PC-3 (cell line): ENCODE results near the gene C1GALT1. TPM values are rescaled to one million over a fixed set of nuclear protein-coding genes. Genes with fewer than 3 reads are reported as not detected.

Experiments used
- ATAC-seq: fragments of 200-7000 bp; cut with Tn5 transposase; 2 replicates; pipeline ENCODE4 v1.9.1; 2020; ENCODE audit warnings: mild to moderate bottlenecking, moderate library complexity
- BruUV-seq: library from RNA; stranded (reverse); fragments of 400-500 nt; replicated peaks from 2 replicates; lab custom pipeline; 2021; lab: Mats Ljungman, UMichigan
- CTCF ChIA-PET: fragments of 300-600 bp; sonication (Branson Sonifier 250); formaldehyde crosslinking; loops from one replicate; lab custom pipeline; 2022; ENCODE audit warnings: antibody characterized with exemption; lab: Charles Lee
- POLR2A ChIA-PET: fragments of 300-600 bp; sonication (Branson Sonifier 250); formaldehyde crosslinking; loops from one replicate; lab custom pipeline; 2022; ENCODE audit warnings: antibody characterized with exemption; ENCODE audit not compliant: unreplicated experiment; lab: Charles Lee
- DNase-seq: peaks from one replicate; pipeline ENCODE4 v3.0.0-alpha.2; 2015
- H2AFZ ChIP-seq: fragments of 300-600 bp; sonication (generic); 2 replicates; pipeline ENCODE4 v1.6.0; 2016; ENCODE audit warnings: antibody characterized with exemption, low read length
- H3F3A ChIP-seq: fragments of 300-600 bp; sonication (generic); one replicate; pipeline ENCODE4 v1.6.0; 2017; ENCODE audit warnings: antibody characterized with exemption, low read length, control low read depth, mild to moderate bottlenecking; ENCODE audit not compliant: unreplicated experiment
- H3K27ac ChIP-seq: fragments of 300-600 bp; sonication (generic); 2 replicates; pipeline ENCODE4 v1.5.1; 2016; ENCODE audit warnings: mild to moderate bottlenecking, low read length
- H3K27me3 ChIP-seq: fragments of 300-600 bp; sonication (generic); 2 replicates; pipeline ENCODE4 v1.6.1; 2016; ENCODE audit warnings: low read length, mixed read lengths
- H3K36me3 ChIP-seq: fragments of 300-600 bp; sonication (generic); 2 replicates; pipeline ENCODE4 v1.6.1; 2016; ENCODE audit warnings: low read depth, mixed run types, low read length, mixed read lengths
- H3K4me1 ChIP-seq: fragments of 300-600 bp; sonication (generic); 2 replicates; pipeline ENCODE4 v1.5.1; 2016; ENCODE audit warnings: low read length; ENCODE audit not compliant: insufficient read depth
- H3K4me2 ChIP-seq: fragments of 300-600 bp; sonication (generic); 2 replicates; pipeline ENCODE4 v1.6.0; 2016; ENCODE audit warnings: low read length
- H3K4me3 ChIP-seq: fragments of 300-600 bp; sonication (generic); 2 replicates; pipeline ENCODE4 v1.5.1; 2016; ENCODE audit warnings: mild to moderate bottlenecking, low read length, mixed read lengths
- H3K79me2 ChIP-seq: fragments of 300-600 bp; sonication (generic); 2 replicates; pipeline ENCODE4 v1.6.1; 2017; ENCODE audit warnings: low read length, mixed read lengths
- H3K9ac ChIP-seq: fragments of 300-600 bp; sonication (generic); 2 replicates; pipeline ENCODE4 v1.6.0; 2016; ENCODE audit warnings: mild to moderate bottlenecking, low read length
- H3K9me2 ChIP-seq: fragments of 300-600 bp; sonication (generic); replicated peaks from 2 replicates; pipeline ENCODE4 v1.6.1; 2016; ENCODE audit warnings: mixed run types, low read length, mixed read lengths
- H3K9me3 ChIP-seq: fragments of 300-600 bp; sonication (generic); 2 replicates; pipeline ENCODE4 v1.6.1; 2016; ENCODE audit warnings: low read length, mixed read lengths
- H4K20me1 ChIP-seq: fragments of 300-600 bp; sonication (generic); 2 replicates; pipeline ENCODE4 v1.6.1; 2016; ENCODE audit warnings: low read length, mixed read lengths
- CTCF ChIP-seq: fragments of 300-600 bp; sonication (generic); conservative IDR thresholded peaks from 2 replicates; pipeline ENCODE4 v1.5.1; 2017; ENCODE audit warnings: antibody characterized with exemption, low read depth, mild to moderate bottlenecking, low read length
- EZH2 ChIP-seq: fragments of 300-600 bp; sonication (generic); IDR thresholded peaks from one replicate; pipeline ENCODE4 v1.6.1; 2017; ENCODE audit warnings: antibody characterized with exemption, mild to moderate bottlenecking, low read length; ENCODE audit not compliant: unreplicated experiment
- EZH2phosphoT487 ChIP-seq: fragments of 300-600 bp; sonication (generic); IDR thresholded peaks from 2 replicates; pipeline ENCODE4 v1.6.1; 2018; ENCODE audit warnings: mild to moderate bottlenecking, antibody characterized with exemption, low read length, borderline replicate concordance
- intact Hi-C: fragments of 100-400 bp; cut with micrococcal nuclease; formaldehyde crosslinking; loops from 2 replicates; pipeline ENCODE4 v1.9.0; 2023
- total RNA-seq: library from RNA; depleted of rRNA; stranded (reverse); fragments of >200 nt; gene quantifications from 2 replicates; pipeline ENCODE4 v1.2.3, GENCODE V29; 2014

C1GALT1 gene
- total RNA-seq, 1 experiment from 2014 or later: 32.3 TPM

- H4K20me1 ChIP-seq: no peaks in the 10 kb centered on the region
- DNase-seq (no peak), ATAC-seq (no peak)
- ChIA-PET POLR2A (no interaction called here), CTCF (no interaction called here)
- H2AFZ ChIP-seq: no peak overlapping the region
- H3K4me3 ChIP-seq: no peak overlapping the region
- no peaks in the 10 kb centered on the region for H3K27me3 ChIP-seq
- no peaks in the 10 kb centered on the region for H3K4me1 ChIP-seq
- no peaks in the 10 kb centered on the region for H3K79me2 ChIP-seq
- no peaks in the 10 kb centered on the region for H3K9me3 ChIP-seq
- TF ChIP-seq EZH2 (no peak), EZH2phosphoT487 (no peak), CTCF (no peak)
- no peak overlapping the region for H3K9ac ChIP-seq
- no TSS peak for BruUV-seq
- no peak overlapping the region for H3K27ac ChIP-seq
- no peaks in the 10 kb centered on the region for H3K36me3 ChIP-seq
- intact Hi-C loops: no loop called here
- H3K9me2 ChIP-seq: no peaks in the 10 kb centered on the region
- no peak overlapping the region for H3K4me2 ChIP-seq
- H3F3A ChIP-seq: no peaks in the 10 kb centered on the region
Measured at GRCh38 chr7:7292608-7293007, 110.3 kb downstream of the C1GALT1 start.

GRCh38 chr7:7293092-7293491 lies 110.7 kb downstream of the C1GALT1 start:
- no peak for TF ChIP-seq CTCF
- TF ChIP-seq EZH2: no peak
- no peak for TF ChIP-seq EZH2phosphoT487
- Histone ChIP-seq H3K79me2 (no peaks in the 10 kb centered on the region), H3K4me2 (no peak overlapping the region), H3K36me3 (no peaks in the 10 kb centered on the region), H3K4me3 (no peak overlapping the region), H3F3A (no peaks in the 10 kb centered on the region), H4K20me1 (no peaks in the 10 kb centered on the region), H3K9me3 (no peaks in the 10 kb centered on the region), H3K9me2 (no peaks in the 10 kb centered on the region), H2AFZ (no peak overlapping the region), H3K4me1 (no peaks in the 10 kb centered on the region), H3K9ac (no peak overlapping the region), H3K27me3 (no peaks in the 10 kb centered on the region), H3K27ac (no peak overlapping the region)
- POLR2A ChIA-PET: no interaction called here
- CTCF ChIA-PET: no interaction called here
- no peak for DNase-seq
- BruUV-seq: no TSS peak
- no peak for ATAC-seq
- intact Hi-C loops: no loop called here

GRCh38 chr7:7294911-7295310 lies 112.6 kb downstream of the C1GALT1 start:
- Histone ChIP-seq H3K27ac (no peak overlapping the region), H3K79me2 (no peaks in the 10 kb centered on the region), H3K9me2 (no peaks in the 10 kb centered on the region), H3K9me3 (no peaks in the 10 kb centered on the region), H3K4me1 (no peaks in the 10 kb centered on the region), H3K9ac (no peak overlapping the region), H3K4me3 (no peak overlapping the region), H4K20me1 (no peaks in the 10 kb centered on the region), H3K27me3 (no peaks in the 10 kb centered on the region), H3K4me2 (no peak overlapping the region), H3F3A (no peaks in the 10 kb centered on the region), H3K36me3 (no peaks in the 10 kb centered on the region), H2AFZ (no peak overlapping the region)
- no peak for TF ChIP-seq EZH2
- no peak for TF ChIP-seq CTCF
- TF ChIP-seq EZH2phosphoT487: no peak
- CTCF ChIA-PET: no interaction called here
- no TSS peak for BruUV-seq
- no peak for ATAC-seq
- DNase-seq: no peak
- POLR2A ChIA-PET: no interaction called here
- intact Hi-C loops: no loop called here
